IPS-11a (cell line): Measurements from ENCODE around the gene SPOCK1.

Experiments
- H3K4me3 ChIP-seq: one replicate; pipeline ENCODE4 v1.5.1; 2013; ENCODE audit warnings: low read depth, low read length, control low read depth

The SPOCK1 gene

GRCh38 chr5:137090721-137091120 is 408.4 kb downstream of the SPOCK1 start:
- no peak overlapping the region for H3K4me3 ChIP-seq

- H3K4me3 ChIP-seq: no peak overlapping the region
Measured at GRCh38 chr5:137090151-137090550, 409.0 kb downstream of the SPOCK1 start.

GRCh38 chr5:137088175-137088574 is 411.0 kb downstream of the SPOCK1 start:
- H3K4me3 ChIP-seq: no peak overlapping the region

GRCh38 chr5:137086342-137086741 is 412.8 kb downstream of the SPOCK1 start:
- no peak overlapping the region for H3K4me3 ChIP-seq

GRCh38 chr5:137085206-137085605 is 413.9 kb downstream of the SPOCK1 start:
- no peak overlapping the region for H3K4me3 ChIP-seq

- no peak overlapping the region for H3K4me3 ChIP-seq
Measured at GRCh38 chr5:137084016-137084415, 415.1 kb downstream of the SPOCK1 start.

- no peak overlapping the region for H3K4me3 ChIP-seq
Measured at GRCh38 chr5:137082951-137083350, 416.2 kb downstream of the SPOCK1 start.

GRCh38 chr5:137078171-137078665 is 420.9 kb downstream of the SPOCK1 start:
- H3K4me3 ChIP-seq: no peak overlapping the region

GRCh38 chr5:137075163-137075970 is 423.8 kb downstream of the SPOCK1 start:
- no peak overlapping the region for H3K4me3 ChIP-seq

- no peak overlapping the region for H3K4me3 ChIP-seq
Measured at GRCh38 chr5:137073189-137073588, 425.9 kb downstream of the SPOCK1 start.

- no peak overlapping the region for H3K4me3 ChIP-seq
Measured at GRCh38 chr5:137072361-137073115, 426.6 kb downstream of the SPOCK1 start.

- H3K4me3 ChIP-seq: no peak overlapping the region
Measured at GRCh38 chr5:137071931-137072330, 427.2 kb downstream of the SPOCK1 start.

GRCh38 chr5:137071526-137071925 is 427.6 kb downstream of the SPOCK1 start:
- H3K4me3 ChIP-seq: no peak overlapping the region

GRCh38 chr5:137070521-137070920 is 428.6 kb downstream of the SPOCK1 start:
- no peak overlapping the region for H3K4me3 ChIP-seq

- no peak overlapping the region for H3K4me3 ChIP-seq
Measured at GRCh38 chr5:137069358-137069757, 429.8 kb downstream of the SPOCK1 start.

GRCh38 chr5:137061382-137061781 is 437.7 kb downstream of the SPOCK1 start:
- H3K4me3 ChIP-seq: no peak overlapping the region

GRCh38 chr5:137058089-137058488 is 441.0 kb downstream of the SPOCK1 start:
- no peak overlapping the region for H3K4me3 ChIP-seq

- no peak overlapping the region for H3K4me3 ChIP-seq
Measured at GRCh38 chr5:137056676-137057075, 442.4 kb downstream of the SPOCK1 start.

- no peak overlapping the region for H3K4me3 ChIP-seq
Measured at GRCh38 chr5:137055271-137055872, 443.8 kb downstream of the SPOCK1 start.

- H3K4me3 ChIP-seq: no peak overlapping the region
Measured at GRCh38 chr5:137054792-137055191, 444.3 kb downstream of the SPOCK1 start.

- H3K4me3 ChIP-seq: no peak overlapping the region
Measured at GRCh38 chr5:137054335-137054734, 444.8 kb downstream of the SPOCK1 start.

- no peak overlapping the region for H3K4me3 ChIP-seq
Measured at GRCh38 chr5:137051161-137051560, 448.0 kb downstream of the SPOCK1 start.
